Rectal smooth muscle tissue (tissue), 1 donor: Measurements from ENCODE around the gene TMEM169.

ENCODE experiments used
- H3K27ac ChIP-seq: one replicate; pipeline ENCODE4 v1.7.0; 2013; ENCODE audit warnings: low read depth, low read length, inconsistent platforms
- H3K27me3 ChIP-seq: one replicate; pipeline ENCODE4 v1.7.0; 2013; ENCODE audit warnings: low read length; ENCODE audit not compliant: control insufficient read depth, insufficient read depth
- H3K36me3 ChIP-seq: one replicate; pipeline ENCODE4 v1.7.0; 2013; ENCODE audit warnings: low read length; ENCODE audit not compliant: control insufficient read depth, insufficient read depth
- H3K4me1 ChIP-seq: one replicate; pipeline ENCODE4 v1.7.0; 2013; ENCODE audit warnings: low read length; ENCODE audit not compliant: control insufficient read depth, insufficient read depth
- H3K4me3 ChIP-seq: one replicate; pipeline ENCODE4 v1.7.0; 2013; ENCODE audit warnings: low read length
- H3K9ac ChIP-seq: one replicate; pipeline ENCODE4 v1.7.0; 2013; ENCODE audit warnings: low read length

The TMEM169 gene

GRCh38 chr2:216147172-216148131, 65.7 kb downstream of the TMEM169 start:
- Histone ChIP-seq H3K36me3 (peaks cover 45% of the 10 kb centered on the region), H3K27ac (no peak overlapping the region), H3K27me3 (no peaks in the 10 kb centered on the region), H3K4me1 (no peaks in the 10 kb centered on the region), H3K9ac (no peak overlapping the region), H3K4me3 (no peak overlapping the region)

GRCh38 chr2:216148983-216149382, 67.3 kb downstream of the TMEM169 start:
- Histone ChIP-seq H3K9ac (no peak overlapping the region), H3K4me3 (no peak overlapping the region), H3K27me3 (no peaks in the 10 kb centered on the region), H3K36me3 (peaks cover 38% of the 10 kb centered on the region), H3K27ac (no peak overlapping the region), H3K4me1 (no peaks in the 10 kb centered on the region)

- Histone ChIP-seq H3K27ac (no peak overlapping the region), H3K27me3 (no peaks in the 10 kb centered on the region), H3K9ac (no peak overlapping the region), H3K4me3 (no peak overlapping the region), H3K4me1 (no peaks in the 10 kb centered on the region), H3K36me3 (peaks cover 36% of the 10 kb centered on the region)
These were observed 68.0 kb downstream of the TMEM169 start for GRCh38 chr2:216149741-216150140.

GRCh38 chr2:216151313-216152025, 69.8 kb downstream of the TMEM169 start:
- H3K27me3 ChIP-seq, result no peaks in the 10 kb centered on the region

More at GRCh38 chr2:216151313-216152025, 69.8 kb downstream of the TMEM169 start:
- Histone ChIP-seq H3K4me1 (no peaks in the 10 kb centered on the region), H3K27ac (no peak overlapping the region), H3K36me3 (peaks cover 40% of the 10 kb centered on the region), H3K9ac (no peak overlapping the region), H3K4me3 (no peak overlapping the region)
